Stomach smooth muscle (tissue), 2 donors: Measurements from ENCODE around the gene E2F3.

Experiments used
- H3K27ac ChIP-seq: one replicate; pipeline ENCODE4 v1.7.0; 2013; ENCODE audit warnings: mild to moderate bottlenecking, low read length, inconsistent platforms
- H3K27me3 ChIP-seq, 2 donors: one replicate each; pipeline ENCODE4 v1.7.0; 2013; ENCODE audit warnings: low read length in 2 of 2; ENCODE audit not compliant: insufficient read depth in 2 of 2, control insufficient read depth in 1 of 2
- H3K36me3 ChIP-seq, 2 donors: one replicate each; pipeline ENCODE4 v1.7.0; 2013; ENCODE audit warnings: low read length in 2 of 2; ENCODE audit not compliant: control insufficient read depth in 2 of 2, insufficient read depth in 2 of 2
- H3K4me1 ChIP-seq: one replicate; pipeline ENCODE4 v1.7.0; 2013; ENCODE audit warnings: low read length; ENCODE audit not compliant: control insufficient read depth, insufficient read depth
- H3K4me3 ChIP-seq, 2 donors: one replicate each; pipeline ENCODE4 v1.7.0; 2013; ENCODE audit warnings: low read length in 2 of 2
- H3K9ac ChIP-seq, 2 donors: one replicate each; pipeline ENCODE4 v1.7.0; 2013; ENCODE audit warnings: low read length in 2 of 2, mild to moderate bottlenecking in 1 of 2
- H3K9me3 ChIP-seq, 2 donors: one replicate each; pipeline ENCODE4 v1.7.0; 2013; ENCODE audit warnings: low read length in 2 of 2; ENCODE audit not compliant: control insufficient read depth in 2 of 2
- donor health status: healthy.
- donor health status: Pancreatic carcinoma.

E2F3 gene

DNA sequence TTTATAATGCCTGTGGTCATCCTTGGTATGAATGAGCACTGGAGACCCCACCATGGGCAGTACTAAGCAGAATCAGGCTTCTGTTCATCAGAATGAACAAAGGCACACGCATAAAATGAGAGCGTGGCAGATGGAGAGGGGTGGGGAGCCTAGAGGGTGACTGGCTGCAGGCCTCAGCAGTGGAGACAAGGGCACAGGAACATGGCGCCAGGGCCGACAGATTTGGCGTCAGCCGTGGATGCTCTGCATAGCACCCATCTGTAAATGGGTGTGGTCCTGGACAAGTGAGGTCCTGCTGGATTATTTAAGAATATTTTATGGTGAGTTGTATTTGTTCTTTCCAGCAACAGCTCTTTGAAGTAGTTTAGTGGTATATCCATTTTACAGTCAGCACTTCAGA lies 33.1 kb downstream of the E2F3 start:
- Histone ChIP-seq H3K27me3 (no peaks in the 10 kb centered on the region), H3K4me1 (no peaks in the 10 kb centered on the region), H3K36me3 (no peaks in the 10 kb centered on the region), H3K9me3 (no peaks in the 10 kb centered on the region), H3K9ac (no peak overlapping the region), H3K27ac (no peak overlapping the region), H3K4me3 (no peak overlapping the region)

- Histone ChIP-seq H3K9ac (no peak overlapping the region), H3K36me3 (no peaks in the 10 kb centered on the region), H3K4me3 (no peak overlapping the region)
Observed at GRCh38 chr6:20436719-20437118, 35.0 kb downstream of the E2F3 start.

DNA sequence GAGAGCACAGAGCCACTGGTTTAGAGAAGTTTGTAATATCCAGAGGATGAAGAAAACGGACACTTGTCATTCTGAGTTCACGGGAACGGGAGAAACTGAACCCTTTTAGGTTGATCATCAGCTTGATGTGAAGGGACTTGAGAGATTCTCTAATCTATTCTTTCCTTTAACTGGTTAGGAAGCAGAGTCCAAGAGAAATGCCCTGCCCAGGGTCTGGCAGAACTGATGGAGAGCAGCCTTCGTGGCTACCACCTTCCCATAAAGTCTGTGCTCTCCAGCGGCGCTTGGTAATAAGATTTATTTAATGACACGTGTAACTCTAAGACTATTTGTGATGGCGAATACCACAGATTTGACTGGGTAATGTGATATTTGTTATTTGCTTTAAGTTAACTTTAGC lies 36.0 kb downstream of the E2F3 start:
- Histone ChIP-seq H3K9ac (no peak overlapping the region), H3K4me1 (no peaks in the 10 kb centered on the region), H3K4me3 (no peak overlapping the region), H3K9me3 (no peaks in the 10 kb centered on the region), H3K27me3 (no peaks in the 10 kb centered on the region), H3K27ac (no peak overlapping the region), H3K36me3 (no peaks in the 10 kb centered on the region)

More at GRCh38 chr6:20436719-20437118, 35.0 kb downstream of the E2F3 start:
- no peaks in the 10 kb centered on the region for H3K4me1 ChIP-seq
- H3K9me3 ChIP-seq, result no peaks in the 10 kb centered on the region
- H3K27ac ChIP-seq, result no peak overlapping the region
- no peaks in the 10 kb centered on the region for H3K27me3 ChIP-seq

DNA sequence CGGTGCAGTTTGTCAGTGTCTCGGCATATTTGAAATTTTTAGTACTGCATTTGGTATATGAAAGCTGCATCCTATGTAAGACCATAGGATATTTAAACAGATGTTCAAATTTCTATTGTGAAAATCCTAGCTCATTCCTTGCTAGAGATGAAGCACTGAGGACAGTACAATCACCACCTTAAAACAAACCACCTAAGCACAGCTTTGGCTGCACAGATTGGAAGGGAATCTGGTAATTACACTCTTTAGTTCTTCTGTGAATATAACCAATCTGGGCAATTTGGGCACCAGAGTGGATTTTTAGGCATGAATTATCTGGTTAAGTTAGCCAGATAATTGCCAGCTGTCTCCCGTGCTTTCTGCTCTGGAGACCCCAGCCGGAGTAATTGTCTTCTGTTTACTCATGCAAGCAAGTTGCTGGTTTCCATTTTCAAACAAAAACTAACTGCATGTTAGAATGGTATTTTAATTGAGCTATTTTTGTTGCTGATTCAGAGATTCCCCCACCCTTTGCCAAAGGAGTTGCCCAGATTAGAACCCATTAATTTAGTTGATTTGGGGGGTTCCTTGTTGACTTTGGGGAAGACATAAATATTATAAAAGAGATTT lies 36.9 kb downstream of the E2F3 start:
- Histone ChIP-seq H3K27ac (no peak overlapping the region), H3K9me3 (no peaks in the 10 kb centered on the region), H3K27me3 (no peaks in the 10 kb centered on the region), H3K36me3 (no peaks in the 10 kb centered on the region), H3K4me1 (no peaks in the 10 kb centered on the region), H3K4me3 (no peak overlapping the region), H3K9ac (no peak overlapping the region)

- no peaks in the 10 kb centered on the region for H3K4me1 ChIP-seq
- H3K27ac ChIP-seq, result no peak overlapping the region
- no peaks in the 10 kb centered on the region for H3K36me3 ChIP-seq
- no peak overlapping the region for H3K9ac ChIP-seq
- H3K4me3 ChIP-seq, result no peak overlapping the region
- H3K27me3 ChIP-seq, result no peaks in the 10 kb centered on the region
- H3K9me3 ChIP-seq, result no peaks in the 10 kb centered on the region
Observed at GRCh38 chr6:20439558-20439957, 37.9 kb downstream of the E2F3 start.

- H3K9me3 ChIP-seq, result no peaks in the 10 kb centered on the region
- no peaks in the 10 kb centered on the region for H3K27me3 ChIP-seq
- H3K4me3 ChIP-seq, result no peak overlapping the region
- H3K27ac ChIP-seq, result no peak overlapping the region
- no peaks in the 10 kb centered on the region for H3K36me3 ChIP-seq
- no peak overlapping the region for H3K9ac ChIP-seq
- H3K4me1 ChIP-seq, result no peaks in the 10 kb centered on the region
Observed at GRCh38 chr6:20440296-20440695, 38.6 kb downstream of the E2F3 start.

DNA sequence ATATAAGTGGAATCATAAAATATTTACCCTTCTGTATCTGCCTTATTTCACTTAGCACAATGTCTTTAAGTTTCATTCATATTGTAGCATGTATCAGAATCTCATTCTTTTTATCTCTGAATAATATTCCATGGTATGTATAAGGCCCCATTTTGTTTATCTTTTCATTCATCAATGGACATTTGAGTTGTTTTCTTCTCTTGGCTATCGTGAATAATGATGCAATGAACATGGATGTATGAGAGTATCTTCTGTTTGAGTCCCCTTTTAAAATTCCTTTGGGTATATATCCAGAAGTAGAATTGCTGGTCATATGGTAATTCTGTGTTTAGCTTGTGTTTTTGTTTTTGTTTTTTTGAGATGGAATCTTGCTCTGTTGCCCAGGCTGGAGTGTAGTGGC lies 39.6 kb downstream of the E2F3 start:
- Histone ChIP-seq H3K27ac (no peak overlapping the region), H3K9me3 (no peaks in the 10 kb centered on the region)

DNA sequence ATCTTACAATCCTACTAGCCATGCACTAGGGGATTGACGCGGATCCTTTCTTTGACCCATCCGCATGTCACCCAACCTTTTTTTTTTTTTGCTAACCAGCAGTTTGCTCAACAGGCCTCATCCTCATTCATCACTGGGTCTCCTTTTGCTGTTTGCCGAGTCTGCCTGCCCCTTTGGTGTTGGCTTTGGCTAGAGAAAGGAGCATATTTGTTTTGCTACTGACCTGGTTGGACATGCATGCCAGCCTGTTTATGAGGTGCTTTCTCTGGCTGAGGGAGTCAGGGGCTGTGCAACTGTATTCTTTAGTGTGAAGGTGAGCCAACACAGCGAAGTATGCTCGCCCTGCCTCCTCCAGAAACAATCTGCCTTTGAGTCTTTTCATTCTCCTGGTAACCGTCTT lies 40.2 kb downstream of the E2F3 start:
- Histone ChIP-seq H3K27ac (no peak overlapping the region), H3K4me1 (no peaks in the 10 kb centered on the region), H3K9me3 (no peaks in the 10 kb centered on the region), H3K27me3 (no peaks in the 10 kb centered on the region), H3K9ac (no peak overlapping the region), H3K36me3 (no peaks in the 10 kb centered on the region), H3K4me3 (no peak overlapping the region)

More for the DNA sequence above, 39.6 kb downstream of the E2F3 start:
- Histone ChIP-seq H3K36me3 (no peaks in the 10 kb centered on the region), H3K4me1 (no peaks in the 10 kb centered on the region), H3K27me3 (no peaks in the 10 kb centered on the region), H3K9ac (no peak overlapping the region), H3K4me3 (no peak overlapping the region)

DNA sequence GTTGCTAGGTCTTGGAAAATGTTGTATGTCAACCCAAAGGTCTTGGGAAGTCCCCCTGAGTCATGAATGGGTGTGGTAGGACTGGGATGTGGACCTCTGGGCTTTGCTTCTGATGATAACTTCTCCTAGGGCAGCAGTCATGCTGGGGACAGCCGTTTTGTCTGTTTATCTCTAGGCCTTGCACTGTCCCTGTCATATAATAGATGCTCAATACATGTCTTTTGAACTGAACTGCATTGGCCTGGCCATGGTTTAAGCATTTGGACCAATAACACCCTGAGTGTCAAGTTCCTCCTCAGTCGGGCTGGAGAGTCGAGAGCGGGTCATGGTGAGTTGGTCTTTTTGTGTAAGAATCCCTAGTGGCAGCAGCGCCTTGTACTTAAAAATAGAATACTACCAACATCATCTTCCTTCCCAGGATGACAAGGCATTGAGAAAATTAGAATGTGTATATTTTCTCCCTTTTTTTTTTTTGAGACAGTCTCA lies 43.1 kb downstream of the E2F3 start:
- no peaks in the 10 kb centered on the region for H3K9me3 ChIP-seq
- H3K27ac ChIP-seq, result no peak overlapping the region

GRCh38 chr6:20447157-20447556 lies 45.5 kb downstream of the E2F3 start:
- Histone ChIP-seq H3K36me3 (no peaks in the 10 kb centered on the region), H3K4me3 (no peak overlapping the region), H3K9me3 (no peaks in the 10 kb centered on the region), H3K27ac (no peak overlapping the region), H3K27me3 (no peaks in the 10 kb centered on the region), H3K9ac (no peak overlapping the region), H3K4me1 (no peaks in the 10 kb centered on the region)

More for the DNA sequence above, 43.1 kb downstream of the E2F3 start:
- no peak overlapping the region for H3K4me3 ChIP-seq
- H3K9ac ChIP-seq, result no peak overlapping the region
- no peaks in the 10 kb centered on the region for H3K4me1 ChIP-seq
- H3K36me3 ChIP-seq, result no peaks in the 10 kb centered on the region
- no peaks in the 10 kb centered on the region for H3K27me3 ChIP-seq

GRCh38 chr6:20447581-20448132 lies 46.0 kb downstream of the E2F3 start:
- no peak overlapping the region for H3K9ac ChIP-seq
- no peak overlapping the region for H3K27ac ChIP-seq
- H3K4me1 ChIP-seq, result no peaks in the 10 kb centered on the region
- no peak overlapping the region for H3K4me3 ChIP-seq
- H3K9me3 ChIP-seq, result no peaks in the 10 kb centered on the region
- H3K27me3 ChIP-seq, result no peaks in the 10 kb centered on the region
- no peaks in the 10 kb centered on the region for H3K36me3 ChIP-seq
